Breast epithelium (tissue), 3 donors: ENCODE data around the gene NR4A1.

Source experiments
- POLR2A ChIP-seq: fragments of 450-650 bp; IDR thresholded peaks from one replicate; pipeline ENCODE4 v1.6.1; 2016; ENCODE audit warnings: antibody characterized with exemption, mild to moderate bottlenecking, moderate library complexity
- POLR2AphosphoS5 ChIP-seq, 3 donors: sonication (generic); formaldehyde crosslinking; IDR thresholded peaks; one replicate each; pipeline ENCODE4 v1.6.1; 2017; ENCODE audit warnings: antibody characterized with exemption in 3 of 3
- TF ChIP-seq, protein P1 (sequence below), 3 donors: fragments of 450-650 bp; IDR thresholded peaks; one replicate each; pipeline ENCODE4 v1.5.1; 2016 to 2017; ENCODE audit warnings: antibody characterized with exemption in 3 of 3, mild to moderate bottlenecking in 3 of 3, moderate library complexity in 3 of 3

DNA sequence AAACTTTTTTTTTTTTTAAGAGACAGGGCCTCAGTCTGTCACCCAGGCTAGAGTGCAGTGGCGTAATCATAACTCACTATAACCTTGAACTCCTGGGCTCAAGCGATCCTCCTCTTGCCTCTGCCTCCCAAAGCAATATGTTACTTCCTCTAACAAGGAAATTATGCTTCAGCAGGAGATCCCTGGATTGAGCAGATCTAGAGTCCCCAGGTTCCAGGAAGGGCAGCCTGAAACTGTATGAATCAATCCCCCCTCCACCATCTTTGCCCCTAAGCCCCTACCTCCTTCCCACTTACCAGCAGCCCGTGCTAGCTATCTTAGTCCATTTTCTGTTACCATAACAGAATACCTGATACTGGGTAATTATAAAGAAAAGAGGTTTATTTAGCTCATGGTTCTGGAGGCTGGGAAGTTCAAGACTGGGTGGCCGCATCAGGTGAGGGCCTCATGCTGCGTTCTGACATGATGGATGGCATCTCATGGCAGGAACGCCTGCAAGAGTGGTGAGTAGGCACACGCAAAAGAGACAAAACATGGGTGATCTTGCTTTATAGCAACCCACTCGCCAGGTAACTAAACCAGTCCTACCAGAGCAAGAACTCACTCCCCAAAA, 39.5 kb upstream of the NR4A1 start:
- no peak for TF ChIP-seq POLR2AphosphoS5 (IDR thresholded peaks at IDR 0.05)
- TF ChIP-seq, protein P1, sequence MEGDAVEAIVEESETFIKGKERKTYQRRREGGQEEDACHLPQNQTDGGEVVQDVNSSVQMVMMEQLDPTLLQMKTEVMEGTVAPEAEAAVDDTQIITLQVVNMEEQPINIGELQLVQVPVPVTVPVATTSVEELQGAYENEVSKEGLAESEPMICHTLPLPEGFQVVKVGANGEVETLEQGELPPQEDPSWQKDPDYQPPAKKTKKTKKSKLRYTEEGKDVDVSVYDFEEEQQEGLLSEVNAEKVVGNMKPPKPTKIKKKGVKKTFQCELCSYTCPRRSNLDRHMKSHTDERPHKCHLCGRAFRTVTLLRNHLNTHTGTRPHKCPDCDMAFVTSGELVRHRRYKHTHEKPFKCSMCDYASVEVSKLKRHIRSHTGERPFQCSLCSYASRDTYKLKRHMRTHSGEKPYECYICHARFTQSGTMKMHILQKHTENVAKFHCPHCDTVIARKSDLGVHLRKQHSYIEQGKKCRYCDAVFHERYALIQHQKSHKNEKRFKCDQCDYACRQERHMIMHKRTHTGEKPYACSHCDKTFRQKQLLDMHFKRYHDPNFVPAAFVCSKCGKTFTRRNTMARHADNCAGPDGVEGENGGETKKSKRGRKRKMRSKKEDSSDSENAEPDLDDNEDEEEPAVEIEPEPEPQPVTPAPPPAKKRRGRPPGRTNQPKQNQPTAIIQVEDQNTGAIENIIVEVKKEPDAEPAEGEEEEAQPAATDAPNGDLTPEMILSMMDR (IDR thresholded peaks at IDR 0.05) = no peak
- TF ChIP-seq POLR2A = no peak
